ENCODE measurements around the gene NOSTRIN. TPM values are rescaled to one million over a fixed set of nuclear protein-coding genes. Genes with fewer than 3 reads are reported as not detected.

The NOSTRIN gene
- total and polyA plus RNA-seq, 3 donors from 2014 or later: 28.9 to 99.8 (median 93.8) TPM

GRCh38 chr2:168913495-168913894 is 111.1 kb downstream of the NOSTRIN start:
- Histone ChIP-seq H3K4me3 (no peak overlapping the region), H3K27me3 (no peaks in the 10 kb centered on the region), H3K4me1 (no peaks in the 10 kb centered on the region), H3K9me3 (no peaks in the 10 kb centered on the region), H3K36me3 (ENCODE audit: low read depth, missing control alignments) (no peaks in the 10 kb centered on the region), H3K27ac (no peak overlapping the region)
- WGBS, 2 donors: 71 to 84% methylated on average over 4 of the region's 4 CpGs
- intact Hi-C loops (cut with DNase I; ENCODE audit: low total_unique reads): no loop called here
- no peak for DNase-seq
- TF ChIP-seq POLR2A (IDR thresholded peaks at IDR 0.05) (no peak), CTCF (IDR thresholded peaks at IDR 0.05) (no peak)

Other genes starting within 250 kb of the NOSTRIN start
- 1 to 10 TPM in 1 of 2 donors, under 1 TPM in 1; 0.99 to 3.7 TPM for gene SPC25, start 87.8 kb downstream of the NOSTRIN start, total RNA-seq
- 7.3 TPM for gene SPC25, start 87.8 kb downstream of the NOSTRIN start, polyA plus RNA-seq (ENCODE audit: insufficient read depth, low read depth, low replicate concordance)
- gene G6PC2, start 98.7 kb downstream of the NOSTRIN start, total RNA-seq: 1 to 10 TPM; 1.1 to 2.5 TPM
- 2.4 TPM for gene G6PC2, start 98.7 kb downstream of the NOSTRIN start, polyA plus RNA-seq (ENCODE audit: insufficient read depth, low read depth, low replicate concordance)
- gene ABCB11, start 228.7 kb downstream of the NOSTRIN start, total RNA-seq: 1 to 10 TPM; 4.6 to 7.2 TPM
- gene ABCB11, start 228.7 kb downstream of the NOSTRIN start, polyA plus RNA-seq (ENCODE audit: insufficient read depth, low read depth, low replicate concordance): 16.1 TPM